GM23338 (cell line): Measurements from ENCODE around the gene EEA1. TPM values are rescaled to one million over a fixed set of nuclear protein-coding genes. Genes with fewer than 3 reads are reported as not detected.

Source experiments
- CTCF ChIP-seq, 2 experiments: fragments of 200-600 bp in 1 of 2; sonication (generic) in 1 of 2; conservative IDR thresholded peaks; 2 replicates each; pipeline versions ENCODE4 v1.5.1 to v1.6.1; 2016 to 2017; ENCODE audit warnings: antibody characterized with exemption in 2 of 2, low read depth in 2 of 2, mild to moderate bottlenecking in 2 of 2, moderate library complexity in 1 of 2
- ETS1 ChIP-seq: IDR thresholded peaks from 2 replicates; pipeline ENCODE4 v1.6.1; 2016; ENCODE audit warnings: antibody characterized with exemption
- EZH2 ChIP-seq: fragments of 200-600 bp; sonication (generic); IDR thresholded peaks from one replicate; pipeline ENCODE4 v1.8.0; 2017; ENCODE audit warnings: antibody characterized with exemption, mild to moderate bottlenecking, low read depth; ENCODE audit not compliant: unreplicated experiment
- POLR2AphosphoS5 ChIP-seq: IDR thresholded peaks from 2 replicates; pipeline ENCODE4 v1.6.1; 2016; ENCODE audit warnings: antibody characterized with exemption, low read depth
- STAT1 ChIP-seq: IDR thresholded peaks from one replicate; pipeline ENCODE4 v1.6.1; 2016; ENCODE audit warnings: antibody characterized with exemption; ENCODE audit not compliant: unreplicated experiment
- ZNF114 ChIP-seq: fragments of 250-450 bp; sonication (Bioruptor Pico); IDR thresholded peaks from 2 replicates; pipeline ENCODE4 v1.5.0; 2020; ENCODE audit warnings: mild to moderate bottlenecking, moderate library complexity
- ZNF331 ChIP-seq: fragments of 250-450 bp; sonication (Bioruptor Pico); IDR thresholded peaks from 2 replicates; pipeline ENCODE4 v1.5.0; 2020; ENCODE audit warnings: low read depth, mild to moderate bottlenecking, moderate library complexity
- polyA plus RNA-seq: library from polyadenylated mRNA; unstranded; fragments of >200 nt; fragmentation: Nextera tagmentation; extraction: Ambion mirVana; gene quantifications from 2 replicates; pipeline ENCODE4 v1.2.1, GENCODE V29; 2016
- total RNA-seq: library from RNA; depleted of rRNA; stranded (reverse); fragments of >200 nt; shearing (Covaris generic); gene quantifications from 2 replicates; pipeline ENCODE4 v1.2.3, GENCODE V29; 2014
- TF ChIP-seq, protein P1 (sequence below): fragments of 250-450 bp; sonication (Bioruptor Pico); IDR thresholded peaks from 2 replicates; pipeline ENCODE4 v1.5.0; 2020; ENCODE audit warnings: mild to moderate bottlenecking, moderate library complexity

Gene EEA1
- total and polyA plus RNA-seq, 2 experiments from 2014 or later = 10.0 to 41.1 TPM

DNA sequence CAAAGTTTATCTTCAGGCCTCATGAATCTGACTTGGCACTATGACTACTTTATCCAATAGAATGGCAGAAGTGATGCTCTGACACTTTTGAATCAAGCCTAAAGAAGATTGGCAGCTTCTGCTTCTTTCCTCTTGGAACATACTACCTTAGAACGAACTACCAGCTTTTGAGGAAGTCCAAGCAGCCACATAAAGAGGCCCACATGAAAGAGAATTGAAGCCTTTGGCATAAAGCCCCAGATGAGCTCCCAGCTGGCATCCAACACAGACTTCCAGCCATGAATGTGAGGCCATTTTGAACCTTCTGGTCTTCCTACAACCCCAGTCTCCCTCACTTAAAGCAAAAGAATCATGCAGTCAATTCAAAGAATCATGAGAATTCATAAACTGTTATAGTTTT lies 65.8 kb downstream of the EEA1 start (continued):
- TF ChIP-seq, protein P1, sequence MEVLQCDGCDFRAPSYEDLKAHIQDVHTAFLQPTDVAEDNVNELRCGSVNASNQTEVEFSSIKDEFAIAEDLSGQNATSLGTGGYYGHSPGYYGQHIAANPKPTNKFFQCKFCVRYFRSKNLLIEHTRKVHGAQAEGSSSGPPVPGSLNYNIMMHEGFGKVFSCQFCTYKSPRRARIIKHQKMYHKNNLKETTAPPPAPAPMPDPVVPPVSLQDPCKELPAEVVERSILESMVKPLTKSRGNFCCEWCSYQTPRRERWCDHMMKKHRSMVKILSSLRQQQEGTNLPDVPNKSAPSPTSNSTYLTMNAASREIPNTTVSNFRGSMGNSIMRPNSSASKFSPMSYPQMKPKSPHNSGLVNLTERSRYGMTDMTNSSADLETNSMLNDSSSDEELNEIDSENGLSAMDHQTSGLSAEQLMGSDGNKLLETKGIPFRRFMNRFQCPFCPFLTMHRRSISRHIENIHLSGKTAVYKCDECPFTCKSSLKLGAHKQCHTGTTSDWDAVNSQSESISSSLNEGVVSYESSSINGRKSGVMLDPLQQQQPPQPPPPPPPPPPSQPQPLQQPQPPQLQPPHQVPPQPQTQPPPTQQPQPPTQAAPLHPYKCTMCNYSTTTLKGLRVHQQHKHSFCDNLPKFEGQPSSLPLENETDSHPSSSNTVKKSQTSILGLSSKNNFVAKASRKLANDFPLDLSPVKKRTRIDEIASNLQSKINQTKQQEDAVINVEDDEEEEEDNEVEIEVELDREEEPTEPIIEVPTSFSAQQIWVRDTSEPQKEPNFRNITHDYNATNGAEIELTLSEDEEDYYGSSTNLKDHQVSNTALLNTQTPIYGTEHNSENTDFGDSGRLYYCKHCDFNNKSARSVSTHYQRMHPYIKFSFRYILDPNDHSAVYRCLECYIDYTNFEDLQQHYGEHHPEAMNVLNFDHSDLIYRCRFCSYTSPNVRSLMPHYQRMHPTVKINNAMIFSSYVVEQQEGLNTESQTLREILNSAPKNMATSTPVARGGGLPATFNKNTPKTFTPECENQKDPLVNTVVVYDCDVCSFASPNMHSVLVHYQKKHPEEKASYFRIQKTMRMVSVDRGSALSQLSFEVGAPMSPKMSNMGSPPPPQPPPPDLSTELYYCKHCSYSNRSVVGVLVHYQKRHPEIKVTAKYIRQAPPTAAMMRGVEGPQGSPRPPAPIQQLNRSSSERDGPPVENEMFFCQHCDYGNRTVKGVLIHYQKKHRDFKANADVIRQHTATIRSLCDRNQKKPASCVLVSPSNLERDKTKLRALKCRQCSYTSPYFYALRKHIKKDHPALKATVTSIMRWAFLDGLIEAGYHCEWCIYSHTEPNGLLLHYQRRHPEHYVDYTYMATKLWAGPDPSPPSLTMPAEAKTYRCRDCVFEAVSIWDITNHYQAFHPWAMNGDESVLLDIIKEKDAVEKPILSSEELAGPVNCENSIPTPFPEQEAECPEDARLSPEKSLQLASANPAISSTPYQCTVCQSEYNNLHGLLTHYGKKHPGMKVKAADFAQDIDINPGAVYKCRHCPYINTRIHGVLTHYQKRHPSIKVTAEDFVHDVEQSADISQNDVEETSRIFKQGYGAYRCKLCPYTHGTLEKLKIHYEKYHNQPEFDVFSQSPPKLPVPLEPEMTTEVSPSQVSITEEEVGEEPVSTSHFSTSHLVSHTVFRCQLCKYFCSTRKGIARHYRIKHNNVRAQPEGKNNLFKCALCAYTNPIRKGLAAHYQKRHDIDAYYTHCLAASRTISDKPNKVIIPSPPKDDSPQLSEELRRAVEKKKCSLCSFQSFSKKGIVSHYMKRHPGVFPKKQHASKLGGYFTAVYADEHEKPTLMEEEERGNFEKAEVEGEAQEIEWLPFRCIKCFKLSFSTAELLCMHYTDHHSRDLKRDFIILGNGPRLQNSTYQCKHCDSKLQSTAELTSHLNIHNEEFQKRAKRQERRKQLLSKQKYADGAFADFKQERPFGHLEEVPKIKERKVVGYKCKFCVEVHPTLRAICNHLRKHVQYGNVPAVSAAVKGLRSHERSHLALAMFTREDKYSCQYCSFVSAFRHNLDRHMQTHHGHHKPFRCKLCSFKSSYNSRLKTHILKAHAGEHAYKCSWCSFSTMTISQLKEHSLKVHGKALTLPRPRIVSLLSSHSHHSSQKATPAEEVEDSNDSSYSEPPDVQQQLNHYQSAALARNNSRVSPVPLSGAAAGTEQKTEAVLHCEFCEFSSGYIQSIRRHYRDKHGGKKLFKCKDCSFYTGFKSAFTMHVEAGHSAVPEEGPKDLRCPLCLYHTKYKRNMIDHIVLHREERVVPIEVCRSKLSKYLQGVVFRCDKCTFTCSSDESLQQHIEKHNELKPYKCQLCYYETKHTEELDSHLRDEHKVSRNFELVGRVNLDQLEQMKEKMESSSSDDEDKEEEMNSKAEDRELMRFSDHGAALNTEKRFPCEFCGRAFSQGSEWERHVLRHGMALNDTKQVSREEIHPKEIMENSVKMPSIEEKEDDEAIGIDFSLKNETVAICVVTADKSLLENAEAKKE (CRISPR knock-in tag) = no peak
- no peak for TF ChIP-seq STAT1
- TF ChIP-seq ETS1 = no peak
- no peak for TF ChIP-seq POLR2AphosphoS5
- no peak for TF ChIP-seq CTCF (conservative IDR thresholded peaks at IDR 0.05; ENCODE audit: low read depth in 2 of 2)
- TF ChIP-seq ZNF114 = no peak
- TF ChIP-seq EZH2 = no peak
- no peak for TF ChIP-seq ZNF331 (CRISPR knock-in tag)
